ENCODE measurements around the gene CA4. TPM values are rescaled to one million over a fixed set of nuclear protein-coding genes. Genes with fewer than 3 reads are reported as not detected.
"Not testable (repeated sequence)": the region's sequence is repeated elsewhere in the genome, so short reads cannot be mapped to it uniquely, and the experiment has no call there.

Gene CA4
- total RNA-seq, 1 experiment from 2014 or later, result 1.4 TPM

GRCh38 chr17:60188759-60189158 is 39.0 kb downstream of the CA4 start:
- H3K4me3 ChIP-seq (ENCODE audit: low read depth in 2 of 2, low read length in 2 of 2), result no peak overlapping the region
- H3K9me3 ChIP-seq (ENCODE audit: control insufficient read depth, insufficient read depth, low read depth, low read length), result no peaks in the 10 kb centered on the region
- no peak overlapping the region for H3K27ac ChIP-seq (ENCODE audit: low read length)
- no peak for TF ChIP-seq POLR2AphosphoS5 (IDR thresholded peaks at IDR 0.05; ENCODE audit: low read depth, low read length)
- no peak for TF ChIP-seq REST (IDR thresholded peaks at IDR 0.05; ENCODE audit: insufficient read depth in 1 of 2, low read depth in 2 of 2, low read length in 1 of 2)
- TF ChIP-seq CTCF (IDR thresholded peaks at IDR 0.05), result no peak
- no peak for TF ChIP-seq TCF7L2 (IDR thresholded peaks at IDR 0.05; ENCODE audit: low read depth, low read length)
- TF ChIP-seq SIN3A (IDR thresholded peaks at IDR 0.05; ENCODE audit: borderline replicate concordance, insufficient read depth, low read depth, low read length), result no peak
- in situ Hi-C loops (cut with HindIII; ENCODE audit: low pct_unique_long_range_greater_than_20kb, low sequenced_read_pairs), result no loop called here
- ChIA-PET POLR2A (no interaction called here), CTCF (no interaction called here)
- no peaks in the 10 kb centered on the region for H3K27me3 ChIP-seq (ENCODE audit: control insufficient read depth, insufficient read depth, low read length)
- peaks cover 2% of the 10 kb centered on the region; the same call in 1 of the 2 replicates for H3K36me3 ChIP-seq (ENCODE audit: control insufficient read depth, insufficient read depth, low read length)
- ATAC-seq (no peak), DNase-seq (ENCODE audit: low read depth, low spot score) (no peak)
- H3K4me1 ChIP-seq (ENCODE audit: control insufficient read depth, insufficient read depth, low read length), result no peaks in the 10 kb centered on the region
- intact Hi-C loops (cut with micrococcal nuclease; ENCODE audit: unreplicated experiment), result no loop called here
- BruUV-seq (replicated peaks), result no TSS peak

- H3K4me1 ChIP-seq (ENCODE audit: control insufficient read depth, insufficient read depth, low read length); DNase-seq (ENCODE audit: low read depth, low spot score); POLR2A ChIA-PET; H3K4me3 ChIP-seq (ENCODE audit: low read depth in 2 of 2, low read length in 2 of 2); in situ Hi-C loops (cut with HindIII; ENCODE audit: low pct_unique_long_range_greater_than_20kb, low sequenced_read_pairs); CTCF ChIA-PET; H3K27me3 ChIP-seq (ENCODE audit: control insufficient read depth, insufficient read depth, low read length); H3K36me3 ChIP-seq (ENCODE audit: control insufficient read depth, insufficient read depth, low read length); H3K9me3 ChIP-seq (ENCODE audit: control insufficient read depth, insufficient read depth, low read depth, low read length); ATAC-seq; BruUV-seq (replicated peaks); H3K27ac ChIP-seq (ENCODE audit: low read length); intact Hi-C loops (cut with micrococcal nuclease; ENCODE audit: unreplicated experiment): not testable (repeated sequence)
Measured at GRCh38 chr17:60190032-60190431, 40.3 kb downstream of the CA4 start.

GRCh38 chr17:60193032-60193431 is 43.3 kb downstream of the CA4 start:
- in situ Hi-C loops (cut with HindIII; ENCODE audit: low pct_unique_long_range_greater_than_20kb, low sequenced_read_pairs); ATAC-seq; CTCF ChIA-PET; H3K27ac ChIP-seq (ENCODE audit: low read length); POLR2A ChIA-PET; H3K9me3 ChIP-seq (ENCODE audit: control insufficient read depth, insufficient read depth, low read depth, low read length); H3K36me3 ChIP-seq (ENCODE audit: control insufficient read depth, insufficient read depth, low read length); DNase-seq (ENCODE audit: low read depth, low spot score); H3K27me3 ChIP-seq (ENCODE audit: control insufficient read depth, insufficient read depth, low read length); BruUV-seq (replicated peaks); intact Hi-C loops (cut with micrococcal nuclease; ENCODE audit: unreplicated experiment); H3K4me1 ChIP-seq (ENCODE audit: control insufficient read depth, insufficient read depth, low read length); H3K4me3 ChIP-seq (ENCODE audit: low read depth in 2 of 2, low read length in 2 of 2): not testable (repeated sequence)

Data from Panc1 (cell line).